Neutrophil (primary cell): Measurements from ENCODE around the gene MAP4.

Experiments
- H3K27ac ChIP-seq: fragments of 200-600 bp; sonication (generic); 2 replicates; pipeline ENCODE4 v1.5.1; 2016; ENCODE audit warnings: mild to moderate bottlenecking, moderate library complexity
- H3K27me3 ChIP-seq: fragments of 200-600 bp; sonication (generic); 2 replicates; pipeline ENCODE4 v1.6.0; 2016; ENCODE audit warnings: mild to moderate bottlenecking
- H3K36me3 ChIP-seq: fragments of 200-600 bp; sonication (generic); 2 replicates; pipeline ENCODE4 v1.5.1; 2017
- H3K4me1 ChIP-seq, 2 experiments: fragments of 200-600 bp in 1 of 2; sonication (generic) in 1 of 2; 1 replicate in 1 of 2; 2 replicates in 1 of 2; pipeline versions ENCODE4 v1.5.1 to v1.6.1; 2013 to 2016; ENCODE audit warnings: low read depth in 1 of 2, low read length in 1 of 2, mild to moderate bottlenecking in 1 of 2, moderate library complexity in 1 of 2; ENCODE audit not compliant: control insufficient read depth in 1 of 2, insufficient read depth in 1 of 2
- H3K4me3 ChIP-seq, 2 experiments: fragments of 200-600 bp in 1 of 2; sonication (generic) in 1 of 2; 1 replicate in 1 of 2; 2 replicates in 1 of 2; pipeline ENCODE4 v1.5.1; 2013 to 2016; ENCODE audit warnings: low read depth in 1 of 2, low read length in 1 of 2, mild to moderate bottlenecking in 1 of 2, moderate library complexity in 1 of 2
- H3K9me3 ChIP-seq: fragments of 200-600 bp; sonication (generic); 2 replicates; pipeline ENCODE4 v1.5.1; 2016
- TF ChIP-seq, protein P1 (sequence below): fragments of 200-600 bp; sonication (generic); IDR thresholded peaks from 2 replicates; pipeline ENCODE4 v1.5.1; 2016; ENCODE audit warnings: antibody characterized with exemption

The MAP4 gene

DNA sequence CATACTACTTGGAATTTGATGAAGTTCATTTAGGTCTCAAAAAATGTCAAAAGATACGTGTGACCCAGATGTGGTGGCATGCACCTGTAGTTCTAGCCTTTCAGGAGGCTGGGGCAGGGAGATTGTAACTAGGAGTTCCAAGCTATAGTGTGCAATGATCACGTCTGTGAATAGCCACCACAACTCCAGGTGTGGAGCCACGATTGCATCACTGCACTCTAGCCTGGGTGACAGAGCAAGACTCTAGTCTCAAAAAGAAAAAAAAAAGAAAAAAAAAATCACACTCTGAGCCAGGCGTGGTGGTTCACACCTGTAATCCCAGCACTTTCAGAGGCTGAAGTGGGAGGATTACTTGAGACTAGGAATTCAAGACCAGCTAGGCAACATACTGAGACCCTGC is 14.2 kb downstream of the MAP4 start:
- Histone ChIP-seq H3K4me1 (no peaks in the 10 kb centered on the region), H3K9me3 (no peaks in the 10 kb centered on the region), H3K36me3 (no peaks in the 10 kb centered on the region), H3K27ac (no peak overlapping the region), H3K4me3 (no peak overlapping the region), H3K27me3 (no peaks in the 10 kb centered on the region)
- TF ChIP-seq, protein P1, sequence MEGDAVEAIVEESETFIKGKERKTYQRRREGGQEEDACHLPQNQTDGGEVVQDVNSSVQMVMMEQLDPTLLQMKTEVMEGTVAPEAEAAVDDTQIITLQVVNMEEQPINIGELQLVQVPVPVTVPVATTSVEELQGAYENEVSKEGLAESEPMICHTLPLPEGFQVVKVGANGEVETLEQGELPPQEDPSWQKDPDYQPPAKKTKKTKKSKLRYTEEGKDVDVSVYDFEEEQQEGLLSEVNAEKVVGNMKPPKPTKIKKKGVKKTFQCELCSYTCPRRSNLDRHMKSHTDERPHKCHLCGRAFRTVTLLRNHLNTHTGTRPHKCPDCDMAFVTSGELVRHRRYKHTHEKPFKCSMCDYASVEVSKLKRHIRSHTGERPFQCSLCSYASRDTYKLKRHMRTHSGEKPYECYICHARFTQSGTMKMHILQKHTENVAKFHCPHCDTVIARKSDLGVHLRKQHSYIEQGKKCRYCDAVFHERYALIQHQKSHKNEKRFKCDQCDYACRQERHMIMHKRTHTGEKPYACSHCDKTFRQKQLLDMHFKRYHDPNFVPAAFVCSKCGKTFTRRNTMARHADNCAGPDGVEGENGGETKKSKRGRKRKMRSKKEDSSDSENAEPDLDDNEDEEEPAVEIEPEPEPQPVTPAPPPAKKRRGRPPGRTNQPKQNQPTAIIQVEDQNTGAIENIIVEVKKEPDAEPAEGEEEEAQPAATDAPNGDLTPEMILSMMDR: no peak

DNA sequence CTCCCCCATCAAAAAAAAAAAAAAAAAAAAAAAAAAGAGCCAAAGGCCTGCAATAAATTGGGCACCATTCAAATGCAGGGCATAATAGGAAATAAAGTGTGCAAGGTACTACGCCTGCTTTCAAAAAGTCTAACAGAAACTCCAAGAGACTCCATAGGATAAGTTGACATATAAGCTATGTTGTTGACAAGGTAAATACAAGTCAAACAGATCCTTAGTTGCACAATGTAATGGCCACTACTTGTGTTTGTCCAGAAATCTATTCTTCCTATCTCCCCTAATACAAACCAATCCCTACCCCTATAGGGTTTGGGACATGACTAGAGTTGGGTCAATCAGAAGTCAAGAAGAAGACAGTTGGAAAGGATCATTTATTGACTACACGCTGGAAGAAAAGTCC is 16.0 kb downstream of the MAP4 start:
- Histone ChIP-seq H3K4me1 (no peaks in the 10 kb centered on the region), H3K36me3 (no peaks in the 10 kb centered on the region), H3K4me3 (no peak overlapping the region), H3K27me3 (no peaks in the 10 kb centered on the region), H3K27ac (no peak overlapping the region), H3K9me3 (no peaks in the 10 kb centered on the region)
- TF ChIP-seq, protein P1: no peak

DNA sequence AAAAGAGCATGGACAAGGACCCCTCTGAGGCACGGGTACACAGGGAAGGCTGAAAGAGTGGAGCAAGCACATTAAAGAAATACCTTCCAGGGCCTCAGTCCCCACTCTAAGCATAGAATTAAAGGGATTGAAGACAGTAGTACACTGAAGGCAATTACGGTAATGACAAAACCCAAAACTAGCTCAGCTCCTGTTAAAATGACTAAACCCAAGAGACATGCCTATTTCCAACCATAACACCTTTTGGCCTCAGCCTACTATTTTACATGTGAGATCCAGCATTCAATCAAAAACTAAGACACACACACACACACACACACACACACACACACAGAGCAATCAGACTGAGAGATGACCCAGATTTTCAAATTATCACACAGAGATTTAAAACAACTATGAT is 19.8 kb downstream of the MAP4 start:
- Histone ChIP-seq H3K27me3 (no peaks in the 10 kb centered on the region), H3K27ac (no peak overlapping the region), H3K9me3 (no peaks in the 10 kb centered on the region), H3K4me3 (no peak overlapping the region), H3K36me3 (no peaks in the 10 kb centered on the region), H3K4me1 (peaks cover 5 to 8% of the 10 kb centered on the region in 2 experiments)
- TF ChIP-seq, protein P1: no peak

DNA sequence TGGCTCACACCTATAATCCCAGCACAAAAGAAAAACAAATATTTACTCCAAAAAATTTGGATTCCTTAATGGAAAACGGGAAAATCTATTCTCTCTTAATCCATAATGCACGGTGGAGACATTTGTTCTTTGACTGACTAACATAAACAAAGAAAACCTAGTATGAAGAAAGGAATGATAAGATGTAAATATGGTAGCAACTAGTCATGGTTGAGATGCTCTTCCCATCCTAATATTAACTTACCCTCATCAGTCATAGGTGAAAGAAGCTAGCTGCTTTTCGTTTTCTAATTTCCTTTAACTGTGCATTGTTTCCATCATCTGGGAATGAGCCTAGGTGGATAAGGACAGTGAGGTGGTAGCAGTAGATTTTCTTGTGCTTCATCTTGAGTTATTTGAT is 22.0 kb downstream of the MAP4 start:
- Histone ChIP-seq H3K36me3 (no peaks in the 10 kb centered on the region), H3K27me3 (no peaks in the 10 kb centered on the region), H3K4me1 (peaks cover 5 to 8% of the 10 kb centered on the region in 2 experiments), H3K27ac (no peak overlapping the region), H3K4me3 (no peak overlapping the region), H3K9me3 (no peaks in the 10 kb centered on the region)
- TF ChIP-seq, protein P1: no peak

DNA sequence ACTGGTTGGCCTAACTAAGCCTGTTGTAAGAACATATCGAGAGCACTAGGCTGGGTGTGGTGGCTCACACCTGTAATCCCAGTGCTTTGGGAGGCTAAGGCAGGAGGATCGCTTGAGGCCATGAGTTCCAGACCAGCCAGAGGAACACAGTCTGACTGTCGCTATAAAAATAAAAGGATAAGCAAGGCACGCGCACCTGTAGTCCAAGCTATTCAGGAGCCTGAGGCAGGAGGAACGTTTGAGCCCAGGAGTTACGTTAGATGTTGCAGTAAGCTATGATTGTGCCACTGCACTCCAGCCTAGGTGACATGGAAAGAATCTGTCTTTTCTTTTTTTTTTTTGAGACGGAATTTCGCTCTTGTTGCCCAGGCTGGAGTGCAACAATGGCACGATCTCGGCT is 24.9 kb downstream of the MAP4 start:
- no peaks in the 10 kb centered on the region for H3K9me3 ChIP-seq

More for the DNA sequence above, 24.9 kb downstream of the MAP4 start:
- H3K36me3 ChIP-seq: no peaks in the 10 kb centered on the region
- H3K27me3 ChIP-seq: no peaks in the 10 kb centered on the region
- no peak overlapping the region for H3K27ac ChIP-seq
- TF ChIP-seq, protein P1: no peak
- peaks cover 5 to 8% of the 10 kb centered on the region in 2 experiments for H3K4me1 ChIP-seq
- H3K4me3 ChIP-seq: no peak overlapping the region
